Keratinocyte (primary cell): ENCODE measurements around the gene HOMER3. TPM values are rescaled to one million over a fixed set of nuclear protein-coding genes. Genes with fewer than 3 reads are reported as not detected.

ENCODE experiments used
- DNase-seq: peaks from one replicate; pipeline ENCODE4 v3.0.0-alpha.2; 2011; ENCODE audit warnings: low read depth, missing footprints, low spot score
- FAIRE-seq: peaks from 2 replicates; lab custom pipeline; 2011; peaks lifted over from hg19 to GRCh38; lab: Jason Lieb, UNC
- H2AFZ ChIP-seq: 2 replicates; pipeline ENCODE4 v1.6.0; 2012; ENCODE audit warnings: low read length, control low read depth, inconsistent platforms; ENCODE audit not compliant: control insufficient read depth
- H3K27ac ChIP-seq: 2 replicates; pipeline ENCODE4 v1.5.1; 2011; ENCODE audit warnings: low read length; ENCODE audit not compliant: control insufficient read depth, insufficient read depth
- H3K27me3 ChIP-seq: 3 replicates; pipeline ENCODE4 v1.6.0; 2011; ENCODE audit warnings: low read length; ENCODE audit not compliant: control insufficient read depth, insufficient read depth; ENCODE audit errors: extremely low read depth
- H3K36me3 ChIP-seq, 2 experiments: 2 replicates in 1 of 2; 3 replicates in 1 of 2; pipeline ENCODE4 v1.5.1; 2011; ENCODE audit warnings: low read length in 2 of 2, mild to moderate bottlenecking in 1 of 2; ENCODE audit not compliant: control insufficient read depth in 2 of 2, insufficient read depth in 2 of 2; ENCODE audit errors: extremely low read depth in 1 of 2
- H3K4me1 ChIP-seq: 3 replicates; pipeline ENCODE4 v1.5.1; 2011; ENCODE audit warnings: low read length; ENCODE audit not compliant: control insufficient read depth, insufficient read depth; ENCODE audit errors: extremely low read depth
- H3K4me2 ChIP-seq: 3 replicates; pipeline ENCODE4 v1.6.0; 2011; ENCODE audit warnings: low read depth, low read length; ENCODE audit not compliant: control insufficient read depth, insufficient read depth; ENCODE audit errors: extremely low read depth
- H3K4me3 ChIP-seq, 3 experiments: fragments of 200-600 bp in 1 of 3; sonication (generic) in 1 of 3; 2 replicates in 2 of 3; 3 replicates in 1 of 3; pipeline ENCODE4 v1.5.1; 2011 to 2016; ENCODE audit warnings: low read length in 3 of 3, mild to moderate bottlenecking in 3 of 3, control low read depth in 2 of 3, inconsistent platforms in 1 of 3, low read depth in 1 of 3, mixed read lengths in 1 of 3, mixed run types in 1 of 3, moderate library complexity in 1 of 3; ENCODE audit not compliant: control insufficient read depth in 2 of 3, insufficient read depth in 2 of 3; ENCODE audit errors: extremely low read depth in 1 of 3
- H3K79me2 ChIP-seq: 2 replicates; pipeline ENCODE4 v1.6.0; 2012; ENCODE audit warnings: low read length; ENCODE audit not compliant: control insufficient read depth, insufficient read depth
- H3K9ac ChIP-seq: 3 replicates; pipeline ENCODE4 v1.6.0; 2011; ENCODE audit warnings: low read length; ENCODE audit not compliant: control insufficient read depth, insufficient read depth; ENCODE audit errors: extremely low read depth
- H3K9me1 ChIP-seq: 3 replicates; pipeline ENCODE4 v1.6.0; 2011; ENCODE audit warnings: low read length; ENCODE audit not compliant: control insufficient read depth, insufficient read depth; ENCODE audit errors: extremely low read depth
- H3K9me3 ChIP-seq: 2 replicates; pipeline ENCODE4 v1.5.1; 2012; ENCODE audit warnings: low read depth, low read length; ENCODE audit not compliant: control insufficient read depth
- H4K20me1 ChIP-seq: 3 replicates; pipeline ENCODE4 v1.6.0; 2011; ENCODE audit warnings: low read length; ENCODE audit not compliant: control insufficient read depth, insufficient read depth; ENCODE audit errors: extremely low read depth
- EZH2 ChIP-seq: IDR thresholded peaks from one replicate; pipeline ENCODE4 v1.6.1; 2012; ENCODE audit warnings: inconsistent platforms, mild to moderate bottlenecking, low read length, moderate library complexity
- dilution Hi-C: fragments of 300-500 bp; cut with MboI; formaldehyde crosslinking; loops from one replicate; pipeline ENCODE4 v1.7.0; 2020; ENCODE audit warnings: low sequenced_read_pairs; ENCODE audit not compliant: extremely low pct_ligation_motif_present
- polyA plus RNA-seq, 5 experiments: library from polyadenylated mRNA; depleted of rRNA in 3 of 5; stranded (reverse) in 3 of 5; stranded (forward) in 1 of 5; unstranded in 1 of 5; fragments of >200 nt; gene quantifications; 1 replicate in 1 of 5; 2 replicates in 3 of 5; 3 replicates in 1 of 5; pipeline versions ENCODE4 v1.2.1 to v1.2.3, GENCODE V29; 2011 to 2012; ENCODE audit warnings: missing spikeins in 2 of 5, low read depth in 1 of 5, low replicate concordance in 1 of 5
- TF ChIP-seq, protein P1 (sequence below), 3 experiments: IDR thresholded peaks in 1 of 3; conservative IDR thresholded peaks in 1 of 3; optimal IDR thresholded peaks in 1 of 3; 2 replicates in 2 of 3; 3 replicates in 1 of 3; pipeline versions ENCODE3 to v1.5.1; 2011; ENCODE audit warnings: low read length in 3 of 3, mild to moderate bottlenecking in 3 of 3, moderate library complexity in 2 of 3, control low read depth in 1 of 3, inconsistent platforms in 1 of 3; ENCODE audit not compliant: insufficient read depth in 2 of 3; ENCODE audit errors: extremely low read depth in 1 of 3

HOMER3 gene
- polyA plus RNA-seq, 1 donor (not counting 4 experiments of a cell fraction or from before 2014, with no cell fraction given), result 119 TPM

DNA sequence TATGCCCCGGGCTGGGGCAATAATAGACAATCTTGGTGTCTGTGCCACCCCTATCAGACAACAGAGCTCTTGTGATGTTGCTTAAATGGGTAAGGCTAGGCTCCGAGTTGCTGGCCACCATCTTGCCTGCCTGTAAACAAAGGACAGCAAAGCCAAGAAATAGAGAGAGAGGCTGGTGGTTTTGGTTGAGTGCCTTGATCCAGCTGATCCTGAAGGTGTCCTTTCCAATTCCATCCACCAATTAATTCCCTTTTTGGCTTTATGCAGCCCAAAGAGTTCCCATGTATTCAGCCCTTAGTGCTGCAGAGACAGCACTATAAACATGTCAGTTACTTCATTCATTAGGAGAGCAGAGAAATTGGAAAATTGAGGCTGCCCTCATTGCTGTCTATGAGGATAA lies 41.7 kb upstream of the HOMER3 start:
- FAIRE-seq (no peak), DNase-seq (no peak)
- dilution Hi-C loops, result no loop called here
- TF ChIP-seq, protein P1, sequence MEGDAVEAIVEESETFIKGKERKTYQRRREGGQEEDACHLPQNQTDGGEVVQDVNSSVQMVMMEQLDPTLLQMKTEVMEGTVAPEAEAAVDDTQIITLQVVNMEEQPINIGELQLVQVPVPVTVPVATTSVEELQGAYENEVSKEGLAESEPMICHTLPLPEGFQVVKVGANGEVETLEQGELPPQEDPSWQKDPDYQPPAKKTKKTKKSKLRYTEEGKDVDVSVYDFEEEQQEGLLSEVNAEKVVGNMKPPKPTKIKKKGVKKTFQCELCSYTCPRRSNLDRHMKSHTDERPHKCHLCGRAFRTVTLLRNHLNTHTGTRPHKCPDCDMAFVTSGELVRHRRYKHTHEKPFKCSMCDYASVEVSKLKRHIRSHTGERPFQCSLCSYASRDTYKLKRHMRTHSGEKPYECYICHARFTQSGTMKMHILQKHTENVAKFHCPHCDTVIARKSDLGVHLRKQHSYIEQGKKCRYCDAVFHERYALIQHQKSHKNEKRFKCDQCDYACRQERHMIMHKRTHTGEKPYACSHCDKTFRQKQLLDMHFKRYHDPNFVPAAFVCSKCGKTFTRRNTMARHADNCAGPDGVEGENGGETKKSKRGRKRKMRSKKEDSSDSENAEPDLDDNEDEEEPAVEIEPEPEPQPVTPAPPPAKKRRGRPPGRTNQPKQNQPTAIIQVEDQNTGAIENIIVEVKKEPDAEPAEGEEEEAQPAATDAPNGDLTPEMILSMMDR (optimal IDR thresholded peaks at IDR 0.05 in 1 of 3, IDR thresholded peaks at IDR 0.05 in 1 of 3, conservative IDR thresholded peaks at IDR 0.05 in 1 of 3; ENCODE audit: extremely low read depth in 1 of 3, insufficient read depth in 2 of 3, low read length in 3 of 3), result no peak
- no peak for TF ChIP-seq EZH2
- Histone ChIP-seq H3K9ac (no peak overlapping the region), H3K27ac (no peak overlapping the region), H3K36me3 (no peaks in the 10 kb centered on the region), H3K79me2 (no peaks in the 10 kb centered on the region), H2AFZ (no peak overlapping the region), H3K4me2 (no peak overlapping the region), H3K9me1 (no peaks in the 10 kb centered on the region), H3K4me1 (peaks cover 3% of the 10 kb centered on the region), H3K9me3 (no peaks in the 10 kb centered on the region), H3K27me3 (no peaks in the 10 kb centered on the region), H4K20me1 (no peaks in the 10 kb centered on the region), H3K4me3 (no peak overlapping the region)

DNA sequence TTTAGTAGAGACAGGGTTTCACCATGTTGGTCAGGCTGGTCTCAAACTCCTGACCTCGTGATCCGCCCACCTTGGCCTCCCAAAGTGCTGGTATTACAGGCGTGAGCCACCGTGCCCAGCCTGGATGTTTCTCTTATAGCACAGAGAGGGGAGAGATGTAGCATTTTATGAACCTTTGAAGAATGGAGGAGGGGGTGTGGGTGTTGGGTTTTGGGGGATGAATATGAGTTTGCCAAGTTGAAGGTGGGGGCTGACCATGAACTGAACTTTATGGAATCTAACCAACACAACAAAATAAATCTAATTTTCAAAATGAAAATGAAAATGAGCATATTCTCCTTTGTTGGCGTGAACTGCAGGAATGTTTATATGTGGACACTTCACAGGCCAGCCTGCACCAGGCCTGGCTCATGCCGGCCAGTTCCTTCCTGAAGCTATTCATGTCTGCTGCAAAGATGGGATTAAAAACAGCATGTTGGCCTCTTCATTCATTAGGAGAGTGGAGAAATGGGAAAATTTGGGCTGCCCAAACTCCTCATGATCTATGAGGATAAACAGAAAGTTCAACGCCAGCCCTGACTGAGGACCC lies 39.5 kb upstream of the HOMER3 start:
- H3K9ac ChIP-seq, result no peak overlapping the region
- H2AFZ ChIP-seq, result no peak overlapping the region
- H4K20me1 ChIP-seq, result no peaks in the 10 kb centered on the region
- no peak overlapping the region for H3K27ac ChIP-seq
- FAIRE-seq, result no peak
- no peaks in the 10 kb centered on the region for H3K27me3 ChIP-seq
- H3K9me1 ChIP-seq, result no peaks in the 10 kb centered on the region
- H3K79me2 ChIP-seq, result no peaks in the 10 kb centered on the region
- H3K4me3 ChIP-seq, result no peak overlapping the region
- TF ChIP-seq, protein P1 (optimal IDR thresholded peaks at IDR 0.05 in 1 of 3, IDR thresholded peaks at IDR 0.05 in 1 of 3, conservative IDR thresholded peaks at IDR 0.05 in 1 of 3; ENCODE audit: extremely low read depth in 1 of 3, insufficient read depth in 2 of 3, low read length in 3 of 3), result no peak
- TF ChIP-seq EZH2, result no peak
- no peak for DNase-seq
- no peak overlapping the region for H3K4me2 ChIP-seq
- H3K36me3 ChIP-seq, result no peaks in the 10 kb centered on the region
- H3K9me3 ChIP-seq, result no peaks in the 10 kb centered on the region
- H3K4me1 ChIP-seq, result no peaks in the 10 kb centered on the region
- dilution Hi-C loops, result no loop called here
